Right lobe of liver (tissue), 4 donors: ENCODE data around the gene TUBB8B.
"Not testable (repeated sequence)": the region's sequence is repeated elsewhere in the genome, so short reads cannot be mapped to it uniquely, and the experiment has no call there.

ENCODE experiments used
- CTCF ChIP-seq, 4 donors: fragments of 200-600 bp in 3 of 4; fragments of 450-650 bp in 1 of 4; IDR thresholded peaks; one replicate each; pipeline versions ENCODE4 v1.5.1 to v1.8.0; 2016 to 2022; ENCODE audit warnings: antibody characterized with exemption in 4 of 4, mild to moderate bottlenecking in 2 of 4
- POLR2A ChIP-seq: fragments of 450-650 bp; IDR thresholded peaks from one replicate; pipeline ENCODE4 v1.6.1; 2017; ENCODE audit warnings: antibody characterized with exemption, mild to moderate bottlenecking
- donor health status: DM: no; HTN: no; CAD: no.
- donor health status: DM: no; HTN: no; CAD: no.
- donor health status: DM: no; HTN: yes; CAD: no.

GRCh38 chr18:73181-73777 is 23.9 kb upstream of the TUBB8B start:
- not testable (repeated sequence) for TF ChIP-seq CTCF (IDR thresholded peaks at IDR 0.05); POLR2A
